SW 1271 (cell line): ENCODE results near the gene SNX9.
"Not testable (repeated sequence)": the region's sequence is repeated elsewhere in the genome, so short reads cannot be mapped to it uniquely, and the experiment has no call there.

Experiments used
- DNase-seq, 2 experiments: peaks; one replicate each; lab custom pipeline; 2025; lab: John Stamatoyannopoulos, UW

Gene SNX9

DNA sequence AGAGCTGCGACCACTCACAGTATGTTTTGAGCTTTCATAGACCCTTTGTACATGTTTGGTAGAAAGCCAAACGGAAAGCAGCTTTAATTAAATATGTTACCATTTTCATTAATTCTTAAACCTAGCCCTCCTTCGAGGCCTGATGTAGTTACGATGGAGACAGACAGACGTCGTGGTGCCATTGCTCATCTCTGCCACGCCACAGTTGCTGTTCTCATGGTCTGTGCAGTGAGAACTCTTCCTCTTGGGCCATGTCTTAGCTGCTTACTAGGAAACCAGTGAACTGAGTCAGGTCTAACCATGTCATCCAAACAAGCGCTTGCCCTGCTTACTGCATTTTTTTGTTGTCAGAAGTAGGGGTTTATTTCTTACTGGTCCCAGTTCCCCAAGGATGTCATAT is 62.8 kb downstream of the SNX9 start:
- no peak for DNase-seq

DNA sequence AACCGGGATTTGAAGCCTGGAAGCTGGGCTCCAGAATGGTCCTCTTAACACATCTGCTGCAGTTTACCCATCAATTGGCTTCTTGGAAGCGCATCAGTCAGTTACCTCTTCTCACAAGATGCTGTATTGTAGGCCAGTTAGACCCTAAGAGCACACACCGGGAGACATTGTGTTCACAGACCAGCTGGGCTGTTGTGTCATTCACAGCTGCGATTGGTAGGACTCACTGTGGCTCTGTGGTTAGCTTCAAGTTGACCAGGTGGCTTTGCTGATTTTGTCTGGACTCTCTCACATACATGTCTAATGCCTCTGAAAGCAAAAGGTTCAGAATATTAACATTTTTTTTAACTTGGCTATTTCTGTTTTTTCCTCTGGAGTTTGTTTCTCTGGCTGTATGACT is 64.8 kb downstream of the SNX9 start:
- DNase-seq: no peak

DNA sequence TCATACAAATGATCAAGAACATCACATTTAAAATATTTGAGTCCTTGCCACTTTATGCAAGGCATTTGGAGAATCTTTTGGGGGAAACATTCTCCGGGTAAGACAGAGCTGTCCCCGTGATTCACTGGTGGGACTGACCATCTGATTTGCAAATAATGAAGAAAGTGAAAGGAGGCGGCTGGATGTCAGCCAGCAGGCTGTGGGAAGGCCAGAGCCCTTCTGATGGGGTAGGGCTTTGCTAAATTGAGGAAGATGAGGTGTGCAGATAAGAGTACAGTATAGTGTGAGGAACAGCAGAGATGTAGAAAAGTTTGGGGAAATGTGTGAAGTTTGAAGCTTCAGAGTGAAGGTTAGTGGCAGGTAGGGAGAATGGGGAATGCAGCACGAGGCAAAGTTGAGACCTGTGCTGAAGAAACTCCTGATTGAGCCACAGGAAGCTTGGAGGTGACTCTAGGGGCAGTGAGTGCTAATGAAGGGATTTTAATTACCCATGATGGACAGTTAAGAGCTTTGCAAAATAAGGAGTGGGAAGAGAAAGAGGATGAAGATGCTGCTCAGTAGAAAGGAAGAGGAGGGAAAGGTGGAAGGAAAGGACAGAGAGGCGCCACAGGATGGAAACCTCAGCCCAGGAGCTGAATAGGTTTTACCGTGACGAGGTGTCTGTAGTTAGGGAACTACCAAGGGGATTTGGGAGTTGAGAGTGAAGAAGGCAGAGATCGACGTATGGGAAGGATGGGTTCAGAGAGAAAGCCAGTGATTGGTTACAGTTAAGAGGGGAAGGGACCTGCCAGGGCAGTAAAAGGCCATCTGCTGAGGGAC is 68.7 kb downstream of the SNX9 start:
- DNase-seq: no peak

DNA sequence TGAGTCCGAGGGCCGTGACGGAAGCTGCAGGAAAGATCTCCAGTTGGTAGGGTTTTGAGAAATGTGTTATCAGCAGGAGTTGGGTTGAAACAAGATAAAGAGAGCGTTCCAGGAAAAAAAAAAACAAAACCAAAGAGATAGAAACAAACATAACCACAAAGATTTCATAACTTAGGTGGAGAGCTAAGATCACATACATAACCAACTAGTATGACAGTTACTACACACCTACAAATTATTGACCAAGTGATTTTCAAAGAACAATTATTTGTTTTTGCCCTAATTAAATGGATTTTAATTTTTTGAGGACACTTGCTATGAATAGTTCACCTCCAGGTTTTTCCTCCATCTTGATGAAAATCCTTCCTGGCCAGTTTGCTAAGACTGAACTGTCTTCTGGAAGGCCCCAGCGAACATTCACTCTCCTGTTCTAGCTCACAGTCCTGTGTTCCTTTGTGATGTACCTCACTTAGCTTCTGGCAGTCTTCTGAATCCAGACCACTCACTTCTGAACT is 69.4 kb downstream of the SNX9 start:
- DNase-seq: no peak

DNA sequence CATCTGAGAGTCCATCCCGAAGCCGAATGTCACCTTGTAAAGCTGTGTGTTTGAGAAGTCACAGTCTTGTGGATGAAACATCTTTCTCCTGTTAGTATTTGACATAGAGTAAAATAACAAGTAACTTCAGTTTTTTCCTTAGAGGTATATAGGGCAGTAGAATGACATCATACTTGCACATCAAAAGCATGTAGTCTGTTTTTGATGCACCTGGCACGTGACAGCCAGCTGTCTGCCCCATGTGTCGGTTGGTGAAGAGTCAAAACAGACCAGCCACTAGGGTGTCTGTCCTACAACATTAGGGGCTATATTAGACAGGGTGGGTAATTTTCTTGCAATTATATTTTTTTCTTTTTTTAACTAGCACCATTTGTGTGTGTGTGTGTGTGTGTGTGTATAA is 70.2 kb downstream of the SNX9 start:
- no peak for DNase-seq

DNA sequence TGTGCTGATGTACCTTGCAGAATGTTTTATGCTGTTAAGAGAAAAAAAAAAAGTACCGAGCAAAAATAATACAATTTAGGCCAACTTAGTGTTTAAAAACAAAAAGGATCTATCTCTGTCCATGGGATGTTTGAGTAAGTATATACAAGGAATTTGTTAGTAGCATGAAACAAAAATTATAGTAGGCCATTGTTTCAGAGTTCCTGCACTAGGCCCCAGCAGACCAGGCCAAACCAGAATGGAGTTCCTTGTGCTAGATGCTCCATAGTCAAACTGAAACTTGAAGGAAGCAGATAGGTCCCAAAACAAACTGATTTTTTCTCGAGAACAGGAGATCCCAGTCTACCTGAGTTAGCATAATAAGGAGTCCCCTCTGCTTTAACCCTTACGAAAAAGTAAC is 72.5 kb downstream of the SNX9 start:
- DNase-seq: no peak

DNA sequence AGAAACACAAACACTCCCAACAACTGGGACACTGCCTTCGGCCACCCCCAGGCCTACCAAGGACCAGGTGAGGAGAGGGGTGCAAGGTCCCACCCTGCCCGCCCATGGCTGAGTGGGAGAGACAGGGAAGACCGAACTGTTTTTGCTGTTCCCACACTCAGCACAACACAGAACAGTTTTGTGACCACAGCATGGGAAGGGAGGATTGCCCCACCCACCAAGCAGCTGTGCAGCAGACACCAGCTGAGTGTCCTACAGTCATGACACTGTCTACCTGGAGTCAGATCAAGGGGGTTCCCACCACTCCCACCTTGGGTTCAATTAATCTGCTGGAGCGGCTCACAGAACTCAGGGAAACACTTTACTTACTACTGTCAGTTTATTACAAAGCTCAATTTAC is 73.9 kb downstream of the SNX9 start:
- DNase-seq: no peak

DNA sequence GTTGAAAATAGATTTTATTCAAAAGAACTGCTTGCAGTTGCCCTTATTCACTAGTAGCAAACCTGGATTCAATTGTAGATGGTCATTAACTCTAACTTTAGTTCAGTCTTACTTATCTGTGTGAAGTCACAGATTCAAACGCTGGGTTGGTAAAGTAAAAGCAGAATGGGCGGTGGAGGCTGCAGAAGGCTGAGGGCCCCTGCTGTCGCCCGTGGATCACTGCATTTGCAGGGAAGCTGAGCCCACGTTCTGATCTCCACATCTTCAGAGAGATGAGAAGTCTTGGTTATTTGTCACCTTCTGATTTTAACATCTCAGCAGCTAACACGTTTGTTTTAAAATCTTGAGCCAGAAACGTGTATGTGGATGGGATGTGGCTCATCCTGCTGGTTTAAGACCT is 75.1 kb downstream of the SNX9 start:
- DNase-seq: no peak

GRCh38 chr6:157898640-157899039 is 75.6 kb downstream of the SNX9 start:
- no peak for DNase-seq

GRCh38 chr6:157900262-157900661 is 77.2 kb downstream of the SNX9 start:
- DNase-seq: not testable (repeated sequence)

DNA sequence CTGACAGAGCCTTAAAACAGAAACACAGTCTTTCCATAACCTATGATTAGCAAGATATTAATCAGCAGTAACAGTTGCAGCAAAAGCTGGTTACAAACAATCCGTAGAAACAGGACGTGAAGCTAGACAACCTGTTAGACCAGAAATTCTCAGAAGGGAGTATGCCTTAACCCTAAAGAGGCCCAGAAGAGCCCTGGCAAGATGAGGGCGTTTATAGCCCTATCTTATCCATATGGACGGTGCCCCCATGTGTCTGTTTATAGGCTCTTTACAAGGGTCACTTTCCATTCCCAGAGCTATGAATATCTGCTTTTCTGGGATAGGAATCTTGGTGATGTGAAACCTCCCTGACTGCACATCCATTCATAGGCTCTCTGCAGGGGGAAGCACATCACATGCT is 77.7 kb downstream of the SNX9 start:
- not testable (repeated sequence) for DNase-seq

DNA sequence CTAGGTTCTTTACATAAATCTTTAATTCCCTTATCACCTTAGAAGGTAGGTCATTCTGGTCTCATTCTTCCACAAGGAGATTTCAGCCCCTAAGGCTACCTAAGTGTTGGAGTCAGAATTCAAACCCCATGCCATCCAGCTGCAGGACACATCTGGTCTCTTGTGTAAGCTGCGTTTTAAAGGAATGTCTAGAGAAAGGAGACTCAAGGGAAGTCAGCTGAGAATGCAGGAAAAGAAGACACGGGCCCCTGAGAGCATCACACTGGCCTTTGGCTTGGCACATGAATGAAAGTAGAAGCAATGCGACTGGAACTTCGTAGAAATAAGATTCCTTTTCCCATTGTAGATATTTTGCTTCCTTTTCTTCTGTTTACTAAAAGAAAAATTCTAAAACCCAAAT is 82.0 kb downstream of the SNX9 start:
- no peak for DNase-seq

GRCh38 chr6:157905590-157906342 is 82.7 kb downstream of the SNX9 start:
- DNase-seq: no peak

DNA sequence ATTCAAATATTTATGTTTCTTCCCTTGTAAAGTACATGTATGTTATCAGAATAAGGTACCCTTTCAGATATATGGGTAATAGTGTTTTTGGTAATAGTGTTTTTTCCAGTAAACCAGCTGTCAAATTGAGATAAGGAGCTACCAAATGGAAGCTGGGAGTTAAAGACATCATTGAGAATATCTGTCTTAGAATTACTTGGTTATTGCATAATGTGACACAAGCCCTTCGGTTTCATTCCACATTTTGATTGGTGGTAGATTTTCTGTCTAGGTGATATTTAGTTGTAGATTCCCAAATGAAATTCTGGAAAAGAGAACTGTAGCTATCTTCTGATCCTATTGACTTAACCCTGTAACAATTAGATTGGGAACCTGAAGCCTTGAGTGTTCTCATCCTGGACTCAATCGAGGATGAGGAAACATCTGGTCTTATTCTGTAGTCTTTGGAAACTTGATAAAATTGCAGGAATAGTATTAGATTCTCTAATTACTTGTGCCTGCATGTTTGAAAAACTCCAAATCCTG is 83.6 kb downstream of the SNX9 start:
- DNase-seq: no peak

DNA sequence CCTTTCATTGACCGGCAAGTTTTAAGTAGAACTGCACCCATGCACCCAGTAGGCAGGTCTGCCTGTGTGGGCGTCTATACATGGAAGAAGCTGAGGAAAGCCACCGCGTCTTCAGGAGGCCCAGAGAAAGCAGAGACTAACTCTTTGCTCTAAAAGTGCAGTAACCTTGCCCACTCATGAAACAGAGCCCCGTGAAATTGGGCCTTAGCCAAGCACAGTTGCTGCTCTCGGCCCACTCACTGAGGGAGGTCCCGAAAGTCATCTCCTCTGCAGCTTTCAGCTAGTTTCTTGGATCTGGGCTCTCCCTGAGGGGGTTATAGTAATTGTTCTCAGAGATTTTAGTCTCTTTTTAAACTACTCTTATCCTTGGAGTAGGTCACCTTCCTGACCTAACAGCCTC is 84.6 kb downstream of the SNX9 start:
- DNase-seq: no peak

- no peak for DNase-seq
Observed at GRCh38 chr6:157908369-157909281, 85.6 kb downstream of the SNX9 start.

DNA sequence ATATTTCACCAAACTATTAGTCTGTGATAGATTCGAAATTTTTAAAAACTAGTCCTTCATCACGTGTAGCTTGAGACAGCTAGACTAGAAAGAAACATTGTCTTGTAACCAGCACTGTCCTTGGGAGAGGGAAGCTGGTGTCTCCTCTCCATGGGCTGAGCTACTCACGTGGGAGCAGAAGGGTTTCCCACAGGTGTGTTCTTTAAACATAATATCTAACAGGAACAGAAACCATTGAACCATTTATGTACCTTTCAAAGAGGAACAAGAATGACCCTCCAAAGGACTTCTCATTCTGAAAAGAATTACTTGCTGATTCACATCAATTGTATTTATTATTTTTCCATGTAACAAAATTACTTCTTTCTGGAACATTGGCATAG is 86.2 kb downstream of the SNX9 start:
- DNase-seq: no peak

DNA sequence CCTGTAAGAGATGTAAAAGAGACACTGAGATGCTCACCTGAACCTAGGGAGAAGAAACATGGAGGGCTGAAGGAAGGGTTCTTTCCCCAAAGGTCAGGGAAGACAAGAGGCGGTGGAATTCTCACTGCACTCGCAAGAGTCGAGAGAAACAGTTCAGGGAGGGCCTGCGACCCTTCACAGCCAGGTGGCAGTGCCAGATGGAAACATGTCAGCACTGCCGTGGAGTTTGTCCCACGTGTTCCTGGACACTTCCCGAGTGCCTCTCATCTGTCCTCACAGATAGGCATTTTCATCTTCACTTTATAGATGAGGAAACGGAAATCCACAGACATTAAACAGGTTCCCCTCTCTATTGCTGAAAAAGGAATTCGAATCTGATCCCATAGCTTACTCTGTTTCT is 88.2 kb downstream of the SNX9 start:
- no peak for DNase-seq

DNA sequence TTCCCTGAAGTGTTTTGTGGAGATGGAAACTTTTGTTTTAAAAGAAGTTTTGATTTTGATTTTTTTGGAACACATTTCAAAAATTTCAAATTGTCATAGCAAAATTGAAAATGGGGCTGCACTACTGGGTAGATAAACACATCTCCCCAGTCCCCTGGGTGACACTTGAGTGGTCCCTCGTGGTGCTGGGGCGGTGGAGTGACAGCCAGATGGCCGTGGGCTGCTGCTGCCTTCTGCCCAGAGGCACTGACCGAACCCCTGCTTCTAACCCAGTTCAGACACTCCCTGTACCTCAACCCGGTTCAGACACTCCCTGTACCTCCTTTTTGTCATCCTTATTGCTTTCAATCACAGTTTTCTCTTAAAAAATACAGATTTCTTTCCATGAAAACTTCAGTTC is 88.7 kb downstream of the SNX9 start:
- no peak for DNase-seq

DNA sequence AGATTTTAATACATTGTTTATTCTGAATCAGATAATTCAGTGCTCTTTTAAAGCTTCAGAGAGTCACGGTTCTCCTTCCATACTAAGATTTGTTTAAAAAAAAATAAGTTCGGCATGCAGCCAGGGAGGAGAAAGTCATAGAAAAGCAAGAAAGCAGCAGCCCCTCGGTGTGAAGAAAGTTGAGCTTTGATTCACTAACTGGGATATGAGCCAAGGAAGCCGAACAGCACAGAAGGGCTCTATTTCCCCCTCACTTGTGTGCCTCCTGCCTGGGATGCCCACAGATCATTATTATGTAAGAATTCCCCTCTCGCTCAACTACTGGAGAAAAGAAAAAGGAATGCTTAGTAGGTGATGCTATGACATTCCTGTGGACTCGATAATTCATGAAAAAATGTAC is 89.3 kb downstream of the SNX9 start:
- no peak for DNase-seq

DNA sequence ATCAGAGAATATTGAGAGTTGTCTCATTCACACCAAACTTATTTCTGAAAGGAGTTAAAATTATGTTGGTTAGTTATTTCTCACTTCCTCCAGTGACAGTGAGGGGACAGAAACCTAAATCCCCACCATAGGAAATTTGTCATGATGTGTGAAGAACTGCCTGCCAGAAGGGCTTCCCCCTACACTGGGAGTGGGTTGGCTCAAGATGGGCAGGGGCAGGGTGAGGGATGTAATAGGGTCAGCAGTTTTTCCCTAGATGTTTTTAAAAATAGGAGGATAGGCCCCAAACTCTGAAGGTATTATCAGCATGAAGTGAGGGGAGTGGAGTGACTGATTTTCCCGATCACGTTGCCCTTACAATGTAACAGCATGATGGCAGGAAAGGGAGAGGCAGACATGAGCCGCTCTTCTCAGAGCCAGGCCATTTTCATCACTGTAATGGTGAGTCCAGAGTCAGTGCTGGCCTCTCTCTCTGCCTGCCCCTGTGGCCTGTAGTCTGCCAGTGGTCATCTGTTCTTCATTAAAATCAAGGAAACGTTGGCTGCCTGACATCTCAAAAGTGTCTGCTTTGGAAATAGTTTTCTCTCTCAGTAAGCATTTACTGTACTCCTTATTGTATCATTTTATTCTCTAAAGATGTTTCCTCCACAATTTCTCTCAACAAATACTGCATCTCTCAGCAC is 98.8 kb downstream of the SNX9 start:
- DNase-seq: no peak

- no peak for DNase-seq
Observed at GRCh38 chr6:157925771-157926170, 102.7 kb downstream of the SNX9 start.
